Measurements from ENCODE around the gene TMA16. TPM values are rescaled to one million over a fixed set of nuclear protein-coding genes. Genes with fewer than 3 reads are reported as not detected.

Gene TMA16
- total and polyA plus RNA-seq, 2 donors (not counting 1 experiment from before 2014, with no cell fraction given), result 6.5 to 40.5 TPM

GRCh38 chr4:163492951-163493504 is 1.5 kb upstream of the TMA16 start:
- Histone ChIP-seq H3K4me2 (replicated peaks; ENCODE audit: low read depth, low read length, poor library complexity, severe bottlenecking) (peak overlapping the region; percentile 81), H3K9ac (ENCODE audit: low read length) (peak overlapping the region; percentile 78), H3K27me3 (replicated peaks in 1 of 4; ENCODE audit: control extremely low read depth in 1 of 4, control insufficient read depth in 3 of 4, insufficient read depth in 4 of 4, low read length in 3 of 4) (no peaks in the 10 kb centered on the region), H3K4me3 (ENCODE audit: control extremely low read depth in 1 of 5, extremely low read depth in 1 of 5, insufficient read depth in 1 of 5, low read depth in 2 of 5, low read length in 4 of 5) (peak overlapping the region in 1 of 5 experiments; percentile 68), H2AFZ (ENCODE audit: insufficient read depth, low read depth, low read length, poor library complexity, severe bottlenecking) (peak overlapping the region; percentile 88), H3K9me3 (ENCODE audit: control extremely low read depth in 1 of 3, control insufficient read depth in 2 of 3, insufficient read depth in 1 of 3, low read length in 2 of 3) (no peaks in the 10 kb centered on the region), H4K20me1 (ENCODE audit: control insufficient read depth, insufficient read depth, low read length, poor library complexity, severe bottlenecking) (no peaks in the 10 kb centered on the region), H3K36me3 (replicated peaks in 1 of 2; ENCODE audit: control extremely low read depth in 1 of 2, control insufficient read depth in 1 of 2, extremely low read depth in 1 of 2, insufficient read depth in 2 of 2, low read length in 1 of 2) (no peaks in the 10 kb centered on the region), H3K4me1 (ENCODE audit: control insufficient read depth in 2 of 2, insufficient read depth in 2 of 2, low read length in 2 of 2) (peaks cover 21 to 28% of the 10 kb centered on the region in 2 donors), H3K27ac (ENCODE audit: low read length in 2 of 2) (peak overlapping the region; percentile 80 to 81), H3K79me2 (ENCODE audit: control insufficient read depth, insufficient read depth, low read length) (peaks cover 39% of the 10 kb centered on the region)
- DNase-seq, result peak; percentile 21
- intact Hi-C loops (cut with micrococcal nuclease), result no loop called here
- TF ChIP-seq, protein P1, sequence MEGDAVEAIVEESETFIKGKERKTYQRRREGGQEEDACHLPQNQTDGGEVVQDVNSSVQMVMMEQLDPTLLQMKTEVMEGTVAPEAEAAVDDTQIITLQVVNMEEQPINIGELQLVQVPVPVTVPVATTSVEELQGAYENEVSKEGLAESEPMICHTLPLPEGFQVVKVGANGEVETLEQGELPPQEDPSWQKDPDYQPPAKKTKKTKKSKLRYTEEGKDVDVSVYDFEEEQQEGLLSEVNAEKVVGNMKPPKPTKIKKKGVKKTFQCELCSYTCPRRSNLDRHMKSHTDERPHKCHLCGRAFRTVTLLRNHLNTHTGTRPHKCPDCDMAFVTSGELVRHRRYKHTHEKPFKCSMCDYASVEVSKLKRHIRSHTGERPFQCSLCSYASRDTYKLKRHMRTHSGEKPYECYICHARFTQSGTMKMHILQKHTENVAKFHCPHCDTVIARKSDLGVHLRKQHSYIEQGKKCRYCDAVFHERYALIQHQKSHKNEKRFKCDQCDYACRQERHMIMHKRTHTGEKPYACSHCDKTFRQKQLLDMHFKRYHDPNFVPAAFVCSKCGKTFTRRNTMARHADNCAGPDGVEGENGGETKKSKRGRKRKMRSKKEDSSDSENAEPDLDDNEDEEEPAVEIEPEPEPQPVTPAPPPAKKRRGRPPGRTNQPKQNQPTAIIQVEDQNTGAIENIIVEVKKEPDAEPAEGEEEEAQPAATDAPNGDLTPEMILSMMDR (IDR thresholded peaks at IDR 0.05), result no peak
- no peak for TF ChIP-seq EZH2 (IDR thresholded peaks at IDR 0.05; ENCODE audit: borderline replicate concordance, insufficient read depth, low read depth, low read length, poor library complexity, severe bottlenecking)
- no CpG with 5 or more reads among the region's 6 CpGs for WGBS (ENCODE audit: insufficient coverage)
- Mint-ChIP-seq H3K9me3 (ENCODE audit: insufficient read depth) (no peaks in the 10 kb centered on the region), H3K27ac (peak overlapping the region; percentile 100), H3K4me1 (peaks cover 39% of the 10 kb centered on the region), H3K4me3 (peak overlapping the region; percentile 99), H3K27me3 (no peaks in the 10 kb centered on the region)
- ChIA-PET CTCF (interaction anchor here (1.3 to 3.4 kb wide), 7 partner anchors 28 to 185 kb away, joined by 4 to 34 read pairs (median 6); no protein-coding TSS in a partner anchor), POLR2A (no interaction called here)
- ATAC-seq (ENCODE audit: low read depth), result no peak
